Inflammatory macrophage (primary cell): ENCODE measurements around the gene LRFN5.
A peak's percentile ranks its signal among the peaks of the same experiment; 100 is the strongest.
"Not testable (repeated sequence)": the region's sequence is repeated elsewhere in the genome, so short reads cannot be mapped to it uniquely, and the experiment has no call there.

Experiments used
- DNase-seq, 2 donors: peaks; one replicate each; pipeline ENCODE4 v3.0.0-alpha.2; 2020 to 2022
- total RNA-seq, 18 experiments: gene quantifications; one replicate each; lab custom pipeline; 2026; ENCODE audit warnings: mixed read lengths in 6 of 18, inconsistent platforms in 2 of 18; lab: John Stamatoyannopoulos, UW

The LRFN5 gene
- total RNA-seq = 0 to 0.49 (median 0) reads per million in 18 experiments

- DNase-seq = no peak
Observed at GRCh38 chr14:41606532-41607303, at the start of gene LRFN5. Gene LRFN5 (plus strand): TSS chr14:41606876.

DNA sequence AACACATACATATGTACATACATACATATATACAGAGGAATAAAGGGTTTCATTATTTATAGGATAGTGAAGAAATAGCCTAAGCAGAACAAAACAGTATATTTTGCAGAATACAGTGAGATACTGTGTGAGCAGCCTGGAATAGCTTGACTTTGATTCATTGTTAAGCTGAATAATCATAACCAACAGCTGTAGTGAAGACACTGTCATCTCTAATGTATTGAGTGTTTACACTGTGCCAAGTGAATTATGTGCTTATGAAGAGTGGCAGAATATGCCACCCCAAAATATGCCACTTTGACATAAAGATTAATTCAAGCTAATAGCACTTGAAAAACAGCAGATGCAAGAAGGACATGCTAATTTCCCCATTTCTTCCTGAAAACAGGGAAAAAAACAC lies 48.2 kb upstream of the LRFN5 start:
- no peak for DNase-seq

- DNase-seq = not testable (repeated sequence)
Observed at GRCh38 chr14:41566864-41567263, 39.8 kb upstream of the LRFN5 start.

- DNase-seq = no peak
Observed at GRCh38 chr14:41568979-41569378, 37.7 kb upstream of the LRFN5 start.

DNA sequence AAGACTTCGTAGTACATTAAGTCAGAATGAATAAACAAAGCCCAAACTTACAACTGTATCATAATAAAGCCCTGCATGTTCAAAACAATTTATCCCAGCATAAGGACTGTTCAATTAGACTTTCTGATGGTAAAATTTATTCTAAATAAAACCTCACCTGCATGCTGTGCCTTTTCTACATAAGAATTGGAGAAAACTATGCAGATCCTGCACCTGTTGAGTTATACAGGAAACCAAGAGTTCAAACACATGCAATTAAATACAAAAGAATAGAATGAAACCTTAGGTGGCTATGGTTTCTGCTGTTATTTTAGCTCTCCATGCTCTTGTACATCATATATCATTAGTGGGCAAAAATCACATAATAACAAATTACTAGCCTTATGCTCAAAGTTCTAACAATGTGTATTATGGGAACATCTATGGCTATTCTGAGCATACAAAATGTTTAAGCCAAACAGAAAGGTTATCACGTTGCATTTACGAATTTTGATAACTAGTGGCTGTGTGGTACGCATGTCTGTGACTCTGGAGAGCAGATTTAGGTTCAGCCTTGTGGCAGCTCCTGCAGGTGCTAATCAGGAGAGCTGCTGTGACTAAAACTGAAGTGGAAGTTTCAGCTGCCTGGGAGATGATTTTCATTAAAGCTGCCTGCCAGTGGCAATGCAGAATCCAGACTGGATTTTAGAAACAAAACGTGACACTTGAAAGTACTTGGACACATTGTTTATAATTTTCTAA lies 36.1 kb upstream of the LRFN5 start:
- DNase-seq = no peak

DNA sequence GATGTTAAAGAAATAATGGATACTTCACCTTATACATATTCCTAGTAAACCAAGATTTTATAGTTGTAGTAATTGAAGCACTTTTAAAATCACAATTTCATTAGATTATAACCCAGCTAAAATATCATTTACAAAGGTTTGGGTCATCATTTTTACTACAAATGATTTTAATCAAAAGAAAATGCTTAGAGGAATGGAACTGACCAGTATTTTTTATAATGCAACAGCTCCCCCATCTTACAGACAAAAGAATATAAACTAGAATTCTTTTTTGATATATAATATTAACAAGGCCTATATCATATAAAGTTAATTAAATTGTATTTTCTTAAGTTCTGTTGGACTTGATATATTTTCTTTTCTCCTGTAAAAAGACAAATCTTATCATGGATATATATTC lies 20.4 kb upstream of the LRFN5 start:
- DNase-seq = no peak

- DNase-seq = no peak
Observed at GRCh38 chr14:41597647-41598046, 9.0 kb upstream of the LRFN5 start.

GRCh38 chr14:41599805-41600385 lies 6.8 kb upstream of the LRFN5 start:
- DNase-seq = not testable (repeated sequence)

GRCh38 chr14:41604721-41605531 lies 1.8 kb upstream of the LRFN5 start:
- DNase-seq = no peak

- DNase-seq = no peak
Observed at GRCh38 chr14:41605550-41606281, 960 bp upstream of the LRFN5 start.

GRCh38 chr14:41606282-41606531 lies 469 bp upstream of the LRFN5 start:
- DNase-seq = no peak

- no peak for DNase-seq
Observed at GRCh38 chr14:41607304-41607775, 664 bp downstream of the LRFN5 start.

DNA sequence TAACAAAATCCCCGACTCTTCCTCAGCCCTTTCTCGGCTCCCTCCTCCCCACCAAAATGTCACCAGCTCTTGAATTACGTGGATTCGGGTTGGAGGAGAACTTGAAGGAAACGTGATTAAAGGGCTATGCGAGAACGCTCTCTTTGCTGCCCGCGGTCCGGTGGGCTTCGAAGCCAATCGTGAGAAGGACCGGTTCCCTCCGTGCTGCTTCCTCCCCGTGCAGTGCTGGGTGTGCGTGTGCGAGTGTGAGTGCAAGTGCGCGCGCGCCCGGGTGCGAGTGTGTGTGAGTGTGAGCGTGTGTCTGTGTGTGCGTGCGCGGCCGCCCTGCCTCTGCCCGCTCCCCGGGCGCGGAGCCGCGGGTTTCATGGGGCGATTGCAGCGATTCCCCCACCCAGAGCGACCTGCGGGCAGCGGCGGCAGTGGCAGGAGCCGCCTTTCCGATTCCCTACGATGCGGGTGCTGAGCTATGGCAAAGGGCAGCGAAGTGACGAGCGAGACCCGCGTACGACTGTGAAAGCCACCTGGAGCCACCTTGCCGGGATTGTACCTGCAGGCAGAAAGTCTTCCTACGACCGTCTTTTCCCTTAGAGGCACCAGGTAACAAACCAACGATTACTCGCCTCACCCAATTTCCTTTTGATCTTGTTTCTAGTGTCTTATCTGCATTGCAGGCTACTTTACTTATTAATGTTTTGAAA lies 1.4 kb downstream of the LRFN5 start:
- DNase-seq = no peak

DNA sequence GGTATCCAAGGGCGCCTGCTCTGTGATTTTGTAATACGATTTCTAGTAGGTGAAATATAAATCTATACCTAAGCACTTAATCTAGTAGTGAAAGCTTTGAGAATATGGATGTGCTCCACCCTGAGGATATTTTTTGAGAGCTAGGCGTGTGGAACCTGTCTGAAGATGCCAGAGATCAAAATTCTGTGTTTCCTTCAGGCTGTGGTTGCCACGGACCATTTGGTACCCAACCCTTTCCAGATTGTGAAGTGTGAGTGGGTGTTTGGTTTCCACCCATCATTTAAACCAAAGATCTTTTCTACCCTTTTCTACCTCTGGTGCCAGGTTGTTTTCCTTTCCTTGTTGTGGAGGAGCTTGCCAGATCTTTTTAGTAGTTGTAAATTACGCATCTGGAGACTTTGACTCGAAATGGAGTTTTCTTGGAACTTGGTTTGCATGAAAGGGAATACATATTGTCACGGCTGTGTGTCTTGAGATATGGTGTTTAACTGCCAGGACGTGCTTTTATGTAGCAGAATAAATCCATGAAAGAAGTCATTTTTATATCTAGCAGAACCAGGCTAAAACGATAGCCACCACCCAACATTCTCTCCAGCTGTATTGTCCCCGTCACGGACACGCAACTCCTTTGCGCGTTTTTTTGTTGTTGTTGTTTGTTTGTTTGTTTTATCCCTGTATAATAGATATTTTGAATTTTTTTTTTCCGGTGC lies 2.2 kb downstream of the LRFN5 start:
- no peak for DNase-seq

DNA sequence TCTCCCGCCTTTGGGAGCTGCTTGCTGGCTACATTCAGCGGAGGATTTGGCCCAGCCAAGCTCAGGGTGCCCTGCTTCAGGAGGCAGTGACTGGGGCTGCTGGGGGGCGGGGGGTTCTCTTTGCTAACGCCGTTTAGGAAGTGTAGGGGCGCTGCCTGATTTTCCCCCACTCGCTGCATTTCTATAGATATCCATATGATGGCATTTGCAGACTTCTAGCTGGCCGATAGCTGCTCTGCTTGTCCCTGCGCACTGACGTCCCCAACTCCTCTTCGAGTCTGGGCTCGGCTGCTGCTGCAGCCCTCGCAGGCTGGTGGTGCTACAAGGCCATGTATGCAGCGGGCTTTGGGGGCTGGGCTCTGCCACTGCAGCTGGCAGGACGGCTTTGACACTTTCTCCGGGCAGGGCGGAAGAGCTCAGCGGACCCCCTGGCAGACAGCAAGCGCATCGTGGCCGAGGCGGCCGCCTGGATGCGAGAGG lies 3.1 kb downstream of the LRFN5 start:
- no peak for DNase-seq

DNA sequence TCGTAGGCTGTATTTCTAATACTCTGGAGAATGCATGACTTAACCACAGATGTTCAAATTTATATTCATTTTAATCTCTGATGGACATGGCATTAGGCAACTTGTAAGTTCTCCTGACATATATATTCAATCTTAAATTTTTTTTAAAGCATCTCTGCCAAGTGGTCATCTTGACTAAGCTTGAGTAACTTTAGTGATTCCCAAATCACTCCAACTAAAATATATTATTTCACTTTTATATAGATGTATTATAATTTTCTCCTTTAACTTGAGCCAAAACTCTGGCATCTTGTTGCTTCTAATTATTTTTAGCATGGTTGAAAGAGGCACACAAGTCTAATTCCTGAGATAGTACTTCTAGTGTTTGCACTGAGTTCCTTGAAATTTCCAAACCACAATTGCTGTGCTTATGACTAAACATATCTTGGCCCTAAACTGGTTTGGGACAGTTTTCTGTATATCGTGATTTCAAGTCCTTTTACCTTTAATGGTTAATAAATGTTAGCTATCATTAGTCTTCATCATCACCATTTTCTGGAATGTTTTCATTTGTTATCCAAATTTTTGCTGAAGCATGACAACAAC lies 8.4 kb downstream of the LRFN5 start:
- no peak for DNase-seq

GRCh38 chr14:41623736-41624135 lies 17.1 kb downstream of the LRFN5 start:
- DNase-seq = peak in 1 of 2 donors; percentile 20

DNA sequence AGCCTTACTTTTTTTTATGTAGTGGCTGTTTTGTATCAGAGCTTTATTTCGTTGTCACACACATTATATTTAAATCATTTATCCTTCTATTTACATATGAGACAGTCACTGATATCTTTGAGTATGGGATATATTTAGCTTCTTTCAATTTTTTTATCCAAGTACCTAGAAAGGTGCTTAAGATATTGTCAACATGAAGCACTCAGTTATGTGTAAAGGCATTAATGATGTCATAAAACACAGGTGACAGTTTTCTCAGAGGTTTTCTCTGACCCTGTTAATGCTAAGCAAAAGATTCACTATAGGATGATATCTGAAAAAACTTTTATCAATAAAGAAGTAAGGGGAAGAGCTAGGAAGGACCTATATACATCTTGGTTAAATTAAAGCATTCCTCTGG lies 23.2 kb downstream of the LRFN5 start:
- DNase-seq = no peak

DNA sequence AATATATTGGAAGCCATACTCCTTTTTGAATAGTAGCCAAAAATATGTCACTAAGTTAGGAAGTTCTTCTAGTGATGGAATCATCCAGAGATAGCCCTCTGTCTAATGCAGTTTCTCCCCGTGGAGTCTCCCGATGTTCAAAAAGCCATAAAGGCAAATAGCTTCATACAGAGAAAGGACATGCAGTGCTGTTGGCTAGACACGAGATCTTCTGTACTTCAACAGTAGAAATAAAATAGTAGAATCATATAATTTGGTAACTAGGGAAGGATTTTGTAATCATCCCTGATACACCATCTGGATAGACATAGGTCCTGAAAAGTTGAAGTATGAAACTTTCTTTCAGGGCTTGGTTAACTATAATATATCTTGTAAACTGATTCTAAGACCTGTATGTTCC lies 27.6 kb downstream of the LRFN5 start:
- DNase-seq = no peak
